SH-SY5Y (cell line): Measurements from ENCODE around the gene CDH10.

Experiments
- GATA2 ChIP-seq: IDR thresholded peaks from 2 replicates; pipeline ENCODE4 v1.6.1; 2011; ENCODE audit warnings: mild to moderate bottlenecking, low read depth, low read length
- GATA3 ChIP-seq: IDR thresholded peaks from 2 replicates; pipeline ENCODE4 v1.6.1; 2011; ENCODE audit warnings: low read depth, mild to moderate bottlenecking, low read length, moderate library complexity

Gene CDH10

GRCh38 chr5:24487368-24488229, 157.2 kb downstream of the CDH10 start:
- no peak for TF ChIP-seq GATA3

GRCh38 chr5:24480952-24481351, 163.8 kb downstream of the CDH10 start:
- TF ChIP-seq GATA3 (no peak), GATA2 (no peak)

- no peak for TF ChIP-seq GATA2
- TF ChIP-seq GATA3: no peak
These were observed 166.8 kb downstream of the CDH10 start for GRCh38 chr5:24477958-24478357.

GRCh38 chr5:24475101-24475500, 169.7 kb downstream of the CDH10 start:
- no peak for TF ChIP-seq GATA3
- TF ChIP-seq GATA2: no peak

- no peak for TF ChIP-seq GATA2
- TF ChIP-seq GATA3: no peak
These were observed 170.1 kb downstream of the CDH10 start for GRCh38 chr5:24474685-24475084.

- no peak for TF ChIP-seq GATA3
- TF ChIP-seq GATA2: no peak
These were observed 172.3 kb downstream of the CDH10 start for GRCh38 chr5:24472518-24472917.

- no peak for TF ChIP-seq GATA3
These were observed 200.4 kb downstream of the CDH10 start for GRCh38 chr5:24444414-24444813.

GRCh38 chr5:24439465-24439864, 205.3 kb downstream of the CDH10 start:
- TF ChIP-seq GATA3 (no peak), GATA2 (no peak)
